WTC11 (cell line): ENCODE data around the gene ZNF407.

Experiments
- FOXK1 ChIP-seq: sonication (generic); formaldehyde crosslinking; IDR thresholded peaks from 2 replicates; pipeline ENCODE4 v1.8.0; 2022; ENCODE audit warnings: mild to moderate bottlenecking, moderate library complexity, missing genetic modification reagents
- TEAD1 ChIP-seq: sonication (generic); formaldehyde crosslinking; IDR thresholded peaks from 2 replicates; pipeline ENCODE4 v1.8.0; 2022; ENCODE audit warnings: mild to moderate bottlenecking, missing genetic modification reagents
- TF ChIP-seq, protein P1 (sequence below): fragments of 200-600 bp; IDR thresholded peaks from 2 replicates; pipeline ENCODE4 v1.8.0; 2022; ENCODE audit warnings: antibody characterized with exemption
- TF ChIP-seq, protein P2 (sequence below): sonication (generic); formaldehyde crosslinking; IDR thresholded peaks from 2 replicates; pipeline ENCODE4 v1.8.0; 2022; ENCODE audit warnings: missing genetic modification reagents
- TF ChIP-seq, protein P3 (sequence below): sonication (generic); formaldehyde crosslinking; IDR thresholded peaks from 2 replicates; pipeline ENCODE4 v1.8.0; 2022; ENCODE audit warnings: mild to moderate bottlenecking, missing genetic modification reagents
- TF ChIP-seq, protein P4 (sequence below): sonication (generic); formaldehyde crosslinking; conservative IDR thresholded peaks from 2 replicates; pipeline ENCODE4 v1.8.1; 2022; ENCODE audit warnings: mild to moderate bottlenecking, missing genetic modification reagents

DNA sequence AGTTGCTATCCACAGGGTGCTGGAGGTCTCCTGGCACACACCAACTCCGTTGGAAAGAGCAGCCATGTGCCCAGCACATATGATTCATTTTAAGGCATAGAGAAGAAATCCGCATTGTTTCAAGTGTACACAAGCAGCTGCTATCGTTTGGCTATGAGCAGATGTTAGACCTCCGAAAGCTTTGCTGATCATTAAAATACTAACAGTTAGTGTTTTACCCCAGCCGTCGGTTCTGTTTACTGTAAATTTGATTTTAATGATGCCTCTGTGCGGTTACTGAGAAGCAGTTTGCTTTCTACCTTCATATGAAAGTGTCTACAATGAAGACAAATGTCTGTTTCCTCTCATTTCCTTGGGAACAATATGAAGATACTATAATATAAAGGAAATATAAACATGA is 456.4 kb downstream of the ZNF407 start:
- TF ChIP-seq, protein P1, sequence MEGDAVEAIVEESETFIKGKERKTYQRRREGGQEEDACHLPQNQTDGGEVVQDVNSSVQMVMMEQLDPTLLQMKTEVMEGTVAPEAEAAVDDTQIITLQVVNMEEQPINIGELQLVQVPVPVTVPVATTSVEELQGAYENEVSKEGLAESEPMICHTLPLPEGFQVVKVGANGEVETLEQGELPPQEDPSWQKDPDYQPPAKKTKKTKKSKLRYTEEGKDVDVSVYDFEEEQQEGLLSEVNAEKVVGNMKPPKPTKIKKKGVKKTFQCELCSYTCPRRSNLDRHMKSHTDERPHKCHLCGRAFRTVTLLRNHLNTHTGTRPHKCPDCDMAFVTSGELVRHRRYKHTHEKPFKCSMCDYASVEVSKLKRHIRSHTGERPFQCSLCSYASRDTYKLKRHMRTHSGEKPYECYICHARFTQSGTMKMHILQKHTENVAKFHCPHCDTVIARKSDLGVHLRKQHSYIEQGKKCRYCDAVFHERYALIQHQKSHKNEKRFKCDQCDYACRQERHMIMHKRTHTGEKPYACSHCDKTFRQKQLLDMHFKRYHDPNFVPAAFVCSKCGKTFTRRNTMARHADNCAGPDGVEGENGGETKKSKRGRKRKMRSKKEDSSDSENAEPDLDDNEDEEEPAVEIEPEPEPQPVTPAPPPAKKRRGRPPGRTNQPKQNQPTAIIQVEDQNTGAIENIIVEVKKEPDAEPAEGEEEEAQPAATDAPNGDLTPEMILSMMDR, result no peak
- TF ChIP-seq FOXK1 (no peak), TEAD1 (CRISPR knock-in tag) (no peak)
- TF ChIP-seq, protein P2, sequence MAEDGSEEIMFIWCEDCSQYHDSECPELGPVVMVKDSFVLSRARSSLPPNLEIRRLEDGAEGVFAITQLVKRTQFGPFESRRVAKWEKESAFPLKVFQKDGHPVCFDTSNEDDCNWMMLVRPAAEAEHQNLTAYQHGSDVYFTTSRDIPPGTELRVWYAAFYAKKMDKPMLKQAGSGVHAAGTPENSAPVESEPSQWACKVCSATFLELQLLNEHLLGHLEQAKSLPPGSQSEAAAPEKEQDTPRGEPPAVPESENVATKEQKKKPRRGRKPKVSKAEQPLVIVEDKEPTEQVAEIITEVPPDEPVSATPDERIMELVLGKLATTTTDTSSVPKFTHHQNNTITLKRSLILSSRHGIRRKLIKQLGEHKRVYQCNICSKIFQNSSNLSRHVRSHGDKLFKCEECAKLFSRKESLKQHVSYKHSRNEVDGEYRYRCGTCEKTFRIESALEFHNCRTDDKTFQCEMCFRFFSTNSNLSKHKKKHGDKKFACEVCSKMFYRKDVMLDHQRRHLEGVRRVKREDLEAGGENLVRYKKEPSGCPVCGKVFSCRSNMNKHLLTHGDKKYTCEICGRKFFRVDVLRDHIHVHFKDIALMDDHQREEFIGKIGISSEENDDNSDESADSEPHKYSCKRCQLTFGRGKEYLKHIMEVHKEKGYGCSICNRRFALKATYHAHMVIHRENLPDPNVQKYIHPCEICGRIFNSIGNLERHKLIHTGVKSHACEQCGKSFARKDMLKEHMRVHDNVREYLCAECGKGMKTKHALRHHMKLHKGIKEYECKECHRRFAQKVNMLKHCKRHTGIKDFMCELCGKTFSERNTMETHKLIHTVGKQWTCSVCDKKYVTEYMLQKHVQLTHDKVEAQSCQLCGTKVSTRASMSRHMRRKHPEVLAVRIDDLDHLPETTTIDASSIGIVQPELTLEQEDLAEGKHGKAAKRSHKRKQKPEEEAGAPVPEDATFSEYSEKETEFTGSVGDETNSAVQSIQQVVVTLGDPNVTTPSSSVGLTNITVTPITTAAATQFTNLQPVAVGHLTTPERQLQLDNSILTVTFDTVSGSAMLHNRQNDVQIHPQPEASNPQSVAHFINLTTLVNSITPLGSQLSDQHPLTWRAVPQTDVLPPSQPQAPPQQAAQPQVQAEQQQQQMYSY (CRISPR knock-in tag), result no peak
- TF ChIP-seq, protein P3, sequence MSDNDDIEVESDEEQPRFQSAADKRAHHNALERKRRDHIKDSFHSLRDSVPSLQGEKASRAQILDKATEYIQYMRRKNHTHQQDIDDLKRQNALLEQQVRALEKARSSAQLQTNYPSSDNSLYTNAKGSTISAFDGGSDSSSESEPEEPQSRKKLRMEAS (CRISPR knock-in tag), result no peak
- TF ChIP-seq, protein P4, sequence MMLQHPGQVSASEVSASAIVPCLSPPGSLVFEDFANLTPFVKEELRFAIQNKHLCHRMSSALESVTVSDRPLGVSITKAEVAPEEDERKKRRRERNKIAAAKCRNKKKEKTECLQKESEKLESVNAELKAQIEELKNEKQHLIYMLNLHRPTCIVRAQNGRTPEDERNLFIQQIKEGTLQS, result no peak
